HEK293 (cell line): ENCODE results near the gene LSM2.

Experiments
- AEBP2 ChIP-seq: fragments of 450-650 bp; formaldehyde crosslinking; IDR thresholded peaks from 2 replicates; pipeline ENCODE4 v1.5.1; 2016; ENCODE audit warnings: missing biosample characterization, missing genetic modification characterization, borderline replicate concordance
- ATF2 ChIP-seq: fragments of 450-650 bp; formaldehyde crosslinking; IDR thresholded peaks from 2 replicates; pipeline ENCODE4 v1.5.1; 2016; ENCODE audit warnings: missing biosample characterization, missing genetic modification characterization, low read depth
- EGR2 ChIP-seq: fragments of 450-650 bp; formaldehyde crosslinking; IDR thresholded peaks from 2 replicates; pipeline ENCODE4 v1.5.1; 2016; ENCODE audit warnings: low read depth, missing biosample characterization, missing genetic modification characterization
- ELK4 ChIP-seq: IDR thresholded peaks from 2 replicates; pipeline ENCODE4 v1.6.1; 2011; ENCODE audit warnings: mild to moderate bottlenecking, low read depth, low read length, borderline replicate concordance
- FEZF1 ChIP-seq: fragments of 450-650 bp; formaldehyde crosslinking; IDR thresholded peaks from 2 replicates; pipeline ENCODE4 v1.5.1; 2016; ENCODE audit warnings: missing biosample characterization, missing genetic modification characterization
- GLIS1 ChIP-seq: fragments of 450-650 bp; formaldehyde crosslinking; IDR thresholded peaks from 2 replicates; pipeline ENCODE4 v1.5.1; 2016; ENCODE audit warnings: missing biosample characterization, missing genetic modification characterization
- GLIS2 ChIP-seq: fragments of 450-650 bp; formaldehyde crosslinking; IDR thresholded peaks from 2 replicates; pipeline ENCODE4 v1.5.1; 2016; ENCODE audit warnings: missing biosample characterization, missing genetic modification characterization
- KLF10 ChIP-seq: fragments of 450-650 bp; IDR thresholded peaks from 2 replicates; pipeline ENCODE4 v1.5.1; 2018; ENCODE audit warnings: missing biosample characterization, mild to moderate bottlenecking, missing genetic modification characterization
- OVOL3 ChIP-seq: fragments of 450-650 bp; formaldehyde crosslinking; IDR thresholded peaks from 2 replicates; pipeline ENCODE4 v1.5.1; 2016; ENCODE audit warnings: missing biosample characterization, missing genetic modification characterization
- TSHZ1 ChIP-seq: fragments of 450-650 bp; formaldehyde crosslinking; IDR thresholded peaks from 2 replicates; pipeline ENCODE4 v1.5.1; 2016; ENCODE audit warnings: missing biosample characterization, missing genetic modification characterization, borderline replicate concordance
- ZFP37 ChIP-seq: fragments of 450-650 bp; formaldehyde crosslinking; IDR thresholded peaks from 2 replicates; pipeline ENCODE4 v1.5.1; 2016; ENCODE audit warnings: missing biosample characterization, missing genetic modification characterization
- ZNF112 ChIP-seq: fragments of 450-650 bp; formaldehyde crosslinking; IDR thresholded peaks from 2 replicates; pipeline ENCODE4 v1.5.0; 2017; ENCODE audit warnings: missing biosample characterization, missing genetic modification characterization
- ZNF140 ChIP-seq: fragments of 450-650 bp; formaldehyde crosslinking; IDR thresholded peaks from 2 replicates; pipeline ENCODE4 v1.5.1; 2016; ENCODE audit warnings: missing biosample characterization, missing genetic modification characterization
- ZNF184 ChIP-seq: fragments of 450-650 bp; IDR thresholded peaks from 2 replicates; pipeline ENCODE4 v1.5.1; 2018; ENCODE audit warnings: missing biosample characterization, mild to moderate bottlenecking, missing genetic modification characterization
- ZNF2 ChIP-seq: fragments of 450-650 bp; formaldehyde crosslinking; IDR thresholded peaks from 2 replicates; pipeline ENCODE4 v1.5.1; 2016; ENCODE audit warnings: missing biosample characterization, missing genetic modification characterization
- ZNF223 ChIP-seq: fragments of 450-650 bp; formaldehyde crosslinking; IDR thresholded peaks from 2 replicates; pipeline ENCODE4 v1.5.1; 2016; ENCODE audit warnings: missing biosample characterization, missing genetic modification characterization
- ZNF26 ChIP-seq: fragments of 450-650 bp; formaldehyde crosslinking; IDR thresholded peaks from 2 replicates; pipeline ENCODE4 v1.5.1; 2016; ENCODE audit warnings: missing biosample characterization, missing genetic modification characterization
- ZNF341 ChIP-seq: fragments of 450-650 bp; formaldehyde crosslinking; IDR thresholded peaks from 2 replicates; pipeline ENCODE4; 2016; ENCODE audit warnings: low read depth, missing biosample characterization, missing genetic modification characterization
- ZNF350 ChIP-seq: fragments of 450-650 bp; formaldehyde crosslinking; IDR thresholded peaks from 2 replicates; pipeline ENCODE4 v1.5.0; 2017; ENCODE audit warnings: missing biosample characterization, mild to moderate bottlenecking, missing genetic modification characterization
- ZNF354C ChIP-seq: fragments of 450-650 bp; formaldehyde crosslinking; IDR thresholded peaks from 2 replicates; pipeline ENCODE4 v1.5.1; 2016; ENCODE audit warnings: missing biosample characterization, missing genetic modification characterization, low read depth, borderline replicate concordance
- ZNF544 ChIP-seq: fragments of 450-650 bp; formaldehyde crosslinking; IDR thresholded peaks from 2 replicates; pipeline ENCODE4 v1.5.0; 2017; ENCODE audit warnings: missing biosample characterization, missing genetic modification characterization
- ZNF571 ChIP-seq: fragments of 450-650 bp; formaldehyde crosslinking; IDR thresholded peaks from 2 replicates; pipeline ENCODE4 v1.5.0; 2017; ENCODE audit warnings: missing biosample characterization, missing genetic modification characterization
- ZNF585B ChIP-seq: fragments of 450-650 bp; formaldehyde crosslinking; IDR thresholded peaks from 2 replicates; pipeline ENCODE4 v1.5.1; 2016; ENCODE audit warnings: missing biosample characterization, missing genetic modification characterization
- ZNF610 ChIP-seq: fragments of 450-650 bp; formaldehyde crosslinking; IDR thresholded peaks from 2 replicates; pipeline ENCODE4 v1.5.1; 2016; ENCODE audit warnings: missing biosample characterization, missing genetic modification characterization, borderline replicate concordance
- ZNF623 ChIP-seq: fragments of 450-650 bp; formaldehyde crosslinking; IDR thresholded peaks from 2 replicates; pipeline ENCODE4 v1.5.1; 2016; ENCODE audit warnings: missing biosample characterization, missing genetic modification characterization
- ZNF660 ChIP-seq: fragments of 450-650 bp; IDR thresholded peaks from 2 replicates; pipeline ENCODE4 v1.5.1; 2018; ENCODE audit warnings: missing biosample characterization, mild to moderate bottlenecking, missing genetic modification characterization
- ZNF664 ChIP-seq: fragments of 450-650 bp; formaldehyde crosslinking; IDR thresholded peaks from 2 replicates; pipeline ENCODE4 v1.5.1; 2016; ENCODE audit warnings: missing biosample characterization, missing genetic modification characterization
- ZNF677 ChIP-seq: fragments of 450-650 bp; IDR thresholded peaks from 2 replicates; pipeline ENCODE4 v1.5.0; 2018; ENCODE audit warnings: missing biosample characterization, mild to moderate bottlenecking, missing genetic modification characterization, moderate library complexity
- ZNF704 ChIP-seq: fragments of 450-650 bp; formaldehyde crosslinking; IDR thresholded peaks from 2 replicates; pipeline ENCODE4 v1.5.1; 2016; ENCODE audit warnings: missing biosample characterization, missing genetic modification characterization
- ZNF747 ChIP-seq: fragments of 450-650 bp; formaldehyde crosslinking; IDR thresholded peaks from 2 replicates; pipeline ENCODE4 v1.5.1; 2016; ENCODE audit warnings: missing biosample characterization, missing genetic modification characterization
- ZSCAN30 ChIP-seq: fragments of 450-650 bp; IDR thresholded peaks from 2 replicates; pipeline ENCODE4 v1.5.1; 2018; ENCODE audit warnings: missing biosample characterization, mild to moderate bottlenecking, missing genetic modification characterization, moderate library complexity

LSM2 gene

GRCh38 chr6:31795616-31796298, 11.0 kb downstream of the LSM2 start, which contains the start of gene VARS1 (continued):
- TF ChIP-seq ZNF623 (tag by site-specific recombination), result no peak
- no peak for TF ChIP-seq ZFP37 (tag by site-specific recombination)
- TF ChIP-seq ELK4, result peak; percentile 71; the same call in 1 of the 2 replicates
- TF ChIP-seq ZNF223, result no peak
- TF ChIP-seq ZNF26 (tag by site-specific recombination), result no peak
- no peak for TF ChIP-seq ZNF140 (tag by site-specific recombination)
- TF ChIP-seq GLIS1 (tag by site-specific recombination), result peak; percentile 78
- TF ChIP-seq ZNF610, result no peak
- TF ChIP-seq AEBP2, result no peak
- 0 out of 2 replicates have a peak, but pooled peaks have one; percentile 26 for TF ChIP-seq ZNF184 (tag by site-specific recombination)
- TF ChIP-seq ZNF544 (tag by site-specific recombination), result no peak
- no peak for TF ChIP-seq ATF2
- TF ChIP-seq EGR2 (tag by site-specific recombination), result peak; percentile 78
- TF ChIP-seq ZNF350 (tag by site-specific recombination), result no peak
- TF ChIP-seq ZNF112 (tag by site-specific recombination), result no peak
- no peak for TF ChIP-seq ZNF354C
- TF ChIP-seq TSHZ1 (tag by site-specific recombination), result no peak
- no peak for TF ChIP-seq ZNF747
- TF ChIP-seq FEZF1 (tag by site-specific recombination), result no peak
- TF ChIP-seq ZNF704 (tag by site-specific recombination), result peak; percentile 96
- no peak for TF ChIP-seq OVOL3 (tag by site-specific recombination)
- peak; percentile 92 for TF ChIP-seq GLIS2
- TF ChIP-seq ZNF585B (tag by site-specific recombination), result no peak
- no peak for TF ChIP-seq ZNF664
- peak; percentile 75 for TF ChIP-seq ZNF677 (tag by site-specific recombination)
- no peak for TF ChIP-seq ZNF571 (tag by site-specific recombination)
- TF ChIP-seq ZSCAN30, result peak; percentile 77
- TF ChIP-seq KLF10, result peak; percentile 70; the same call in 1 of the 2 replicates
- peak; percentile 76; the same call in 1 of the 2 replicates for TF ChIP-seq ZNF660 (tag by site-specific recombination)
- peak; percentile 67; the same call in 1 of the 2 replicates for TF ChIP-seq ZNF2 (tag by site-specific recombination)
- TF ChIP-seq ZNF341 (tag by site-specific recombination), result peak; percentile 64
